ENCODE data around the gene SAE1.

DNA sequence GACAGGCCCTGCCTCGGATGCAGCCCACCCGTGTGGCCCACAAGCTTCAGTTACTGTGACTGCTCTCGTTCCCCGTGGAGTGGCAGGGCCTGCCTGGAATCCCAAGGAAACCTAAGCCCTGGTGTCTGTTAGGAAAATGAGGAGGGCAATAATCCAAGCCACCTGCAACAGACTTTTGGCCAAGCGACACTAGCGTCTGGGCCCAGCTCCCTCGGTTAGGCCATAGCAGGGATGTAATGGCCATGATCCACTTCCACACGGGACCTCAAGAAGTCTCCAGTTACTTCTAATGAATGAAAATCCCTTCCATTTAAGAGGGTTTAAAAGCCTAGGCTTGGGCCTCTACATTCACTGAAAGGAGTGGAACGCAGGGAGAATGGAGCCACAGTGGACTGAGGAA, 26.0 kb upstream of the SAE1 start:
- TF ChIP-seq, protein P1, sequence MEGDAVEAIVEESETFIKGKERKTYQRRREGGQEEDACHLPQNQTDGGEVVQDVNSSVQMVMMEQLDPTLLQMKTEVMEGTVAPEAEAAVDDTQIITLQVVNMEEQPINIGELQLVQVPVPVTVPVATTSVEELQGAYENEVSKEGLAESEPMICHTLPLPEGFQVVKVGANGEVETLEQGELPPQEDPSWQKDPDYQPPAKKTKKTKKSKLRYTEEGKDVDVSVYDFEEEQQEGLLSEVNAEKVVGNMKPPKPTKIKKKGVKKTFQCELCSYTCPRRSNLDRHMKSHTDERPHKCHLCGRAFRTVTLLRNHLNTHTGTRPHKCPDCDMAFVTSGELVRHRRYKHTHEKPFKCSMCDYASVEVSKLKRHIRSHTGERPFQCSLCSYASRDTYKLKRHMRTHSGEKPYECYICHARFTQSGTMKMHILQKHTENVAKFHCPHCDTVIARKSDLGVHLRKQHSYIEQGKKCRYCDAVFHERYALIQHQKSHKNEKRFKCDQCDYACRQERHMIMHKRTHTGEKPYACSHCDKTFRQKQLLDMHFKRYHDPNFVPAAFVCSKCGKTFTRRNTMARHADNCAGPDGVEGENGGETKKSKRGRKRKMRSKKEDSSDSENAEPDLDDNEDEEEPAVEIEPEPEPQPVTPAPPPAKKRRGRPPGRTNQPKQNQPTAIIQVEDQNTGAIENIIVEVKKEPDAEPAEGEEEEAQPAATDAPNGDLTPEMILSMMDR (IDR thresholded peaks at IDR 0.05), result no peak
- TF ChIP-seq POLR2A (IDR thresholded peaks at IDR 0.05), result no peak
